Epithelial cell of esophagus (primary cell): ENCODE results near the gene ZC3H11A.

Experiments
- DNase-seq: peaks from one replicate; pipeline ENCODE4 v3.0.0; 2010; ENCODE audit warnings: low read depth
- H3K4me3 ChIP-seq: 2 replicates; pipeline ENCODE4 v1.5.1; 2011; ENCODE audit warnings: mild to moderate bottlenecking, low read length, control low read depth
- TF ChIP-seq, protein P1 (sequence below): IDR thresholded peaks from 2 replicates; pipeline ENCODE4 v1.5.1; 2011; ENCODE audit warnings: low read depth, mild to moderate bottlenecking, low read length, control low read depth, inconsistent platforms; ENCODE audit not compliant: insufficient read depth; ENCODE audit errors: missing control alignments

The ZC3H11A gene

GRCh38 chr1:203843435-203843834 is 48.0 kb downstream of the ZC3H11A start:
- no peak overlapping the region for H3K4me3 ChIP-seq
- DNase-seq: no peak
- TF ChIP-seq, protein P1, sequence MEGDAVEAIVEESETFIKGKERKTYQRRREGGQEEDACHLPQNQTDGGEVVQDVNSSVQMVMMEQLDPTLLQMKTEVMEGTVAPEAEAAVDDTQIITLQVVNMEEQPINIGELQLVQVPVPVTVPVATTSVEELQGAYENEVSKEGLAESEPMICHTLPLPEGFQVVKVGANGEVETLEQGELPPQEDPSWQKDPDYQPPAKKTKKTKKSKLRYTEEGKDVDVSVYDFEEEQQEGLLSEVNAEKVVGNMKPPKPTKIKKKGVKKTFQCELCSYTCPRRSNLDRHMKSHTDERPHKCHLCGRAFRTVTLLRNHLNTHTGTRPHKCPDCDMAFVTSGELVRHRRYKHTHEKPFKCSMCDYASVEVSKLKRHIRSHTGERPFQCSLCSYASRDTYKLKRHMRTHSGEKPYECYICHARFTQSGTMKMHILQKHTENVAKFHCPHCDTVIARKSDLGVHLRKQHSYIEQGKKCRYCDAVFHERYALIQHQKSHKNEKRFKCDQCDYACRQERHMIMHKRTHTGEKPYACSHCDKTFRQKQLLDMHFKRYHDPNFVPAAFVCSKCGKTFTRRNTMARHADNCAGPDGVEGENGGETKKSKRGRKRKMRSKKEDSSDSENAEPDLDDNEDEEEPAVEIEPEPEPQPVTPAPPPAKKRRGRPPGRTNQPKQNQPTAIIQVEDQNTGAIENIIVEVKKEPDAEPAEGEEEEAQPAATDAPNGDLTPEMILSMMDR: no peak
